ENCODE measurements around the gene ILDR1.

Gene ILDR1

GRCh38 chr3:122013448-122013925 lies 8.6 kb downstream of the ILDR1 start:
- DNase-seq: no peak

- DNase-seq: no peak
Measured at GRCh38 chr3:122012821-122013220, 9.2 kb downstream of the ILDR1 start.

- DNase-seq: no peak
Measured at GRCh38 chr3:122011396-122011795, 10.7 kb downstream of the ILDR1 start.

- no peak for DNase-seq
Measured at GRCh38 chr3:122010506-122010905, 11.5 kb downstream of the ILDR1 start.

GRCh38 chr3:122008166-122008565 lies 13.9 kb downstream of the ILDR1 start:
- DNase-seq: no peak

GRCh38 chr3:122006267-122006666 lies 15.8 kb downstream of the ILDR1 start:
- DNase-seq: no peak

- no peak for DNase-seq
Measured at GRCh38 chr3:122004991-122005565, 17.0 kb downstream of the ILDR1 start.

GRCh38 chr3:122004107-122004506 lies 17.9 kb downstream of the ILDR1 start:
- DNase-seq: no peak

GRCh38 chr3:122003606-122004005 lies 18.4 kb downstream of the ILDR1 start:
- no peak for DNase-seq

GRCh38 chr3:122003112-122003511 lies 18.9 kb downstream of the ILDR1 start:
- no peak for DNase-seq

GRCh38 chr3:122002611-122003010 lies 19.4 kb downstream of the ILDR1 start:
- no peak for DNase-seq

- DNase-seq: no peak
Measured at GRCh38 chr3:122001892-122002291, 20.2 kb downstream of the ILDR1 start.

- no peak for DNase-seq
Measured at GRCh38 chr3:122000936-122001605, 21.0 kb downstream of the ILDR1 start.

GRCh38 chr3:121999931-122000330 lies 22.1 kb downstream of the ILDR1 start:
- no peak for DNase-seq

GRCh38 chr3:121998611-121999473 lies 23.2 kb downstream of the ILDR1 start:
- peak; percentile 63 for DNase-seq

GRCh38 chr3:121998030-121998580 lies 23.9 kb downstream of the ILDR1 start:
- DNase-seq: peak; percentile 89

GRCh38 chr3:121997372-121997771 lies 24.7 kb downstream of the ILDR1 start:
- no peak for DNase-seq

GRCh38 chr3:121996441-121996840 lies 25.6 kb downstream of the ILDR1 start:
- DNase-seq: no peak

GRCh38 chr3:121995161-121996137 lies 26.6 kb downstream of the ILDR1 start:
- DNase-seq: peak; percentile 53

- DNase-seq: no peak
Measured at GRCh38 chr3:121994551-121994950, 27.5 kb downstream of the ILDR1 start.

GRCh38 chr3:121992601-121993560 lies 29.2 kb downstream of the ILDR1 start:
- no peak for DNase-seq

Measured in GF-D8 (cell line).